ENCODE measurements around the gene GDPD3.
"Not testable (repeated sequence)": the region's sequence is repeated elsewhere in the genome, so short reads cannot be mapped to it uniquely, and the experiment has no call there.

GDPD3 gene

DNA sequence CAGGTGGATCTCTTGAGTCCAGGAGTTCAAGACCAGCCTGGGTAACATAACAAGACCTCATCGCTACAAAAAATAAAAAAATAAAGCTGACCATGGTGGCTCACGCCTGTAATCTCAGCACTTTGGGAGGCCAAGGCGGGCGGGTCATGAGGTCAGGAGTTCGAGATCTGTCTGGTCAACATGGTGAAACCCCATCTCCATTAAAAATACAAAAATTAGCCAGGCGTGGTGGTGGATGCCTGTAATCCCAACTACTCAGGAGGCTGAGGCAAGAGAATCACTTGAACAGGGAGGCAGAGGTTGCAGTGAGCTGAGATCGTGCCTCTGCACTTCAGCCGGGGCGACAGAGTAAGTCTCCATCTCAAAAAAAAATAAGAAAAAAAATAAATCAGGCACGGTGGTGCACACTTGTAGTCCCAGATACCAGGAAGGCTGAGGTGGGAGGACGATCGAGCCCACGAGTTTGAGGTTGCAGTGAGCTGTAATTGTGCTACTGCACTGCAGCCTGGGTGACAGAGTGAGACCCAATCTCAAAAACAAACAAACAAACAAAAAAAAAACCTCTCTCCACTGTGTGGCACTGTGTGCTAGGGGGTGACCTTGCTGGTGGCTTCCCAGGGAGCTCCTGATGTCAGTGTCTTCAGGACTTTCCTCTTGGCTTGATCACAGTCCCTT is 29.5 kb upstream of the GDPD3 start:
- H3K27me3 ChIP-seq (ENCODE audit: control insufficient read depth, insufficient read depth, low read length) = no peaks in the 10 kb centered on the region
- no peak overlapping the region for H3K4me2 ChIP-seq (ENCODE audit: low read length)
- H3K36me3 ChIP-seq (ENCODE audit: insufficient read depth, low read length) = no peaks in the 10 kb centered on the region
- no peaks in the 10 kb centered on the region for H3K4me1 ChIP-seq (ENCODE audit: control insufficient read depth, insufficient read depth, low read length)
- H3K4me3 ChIP-seq (ENCODE audit: low read length) = no peak overlapping the region
- H3K9ac ChIP-seq (ENCODE audit: low read depth, low read length) = no peak overlapping the region
- no peaks in the 10 kb centered on the region for H3K9me3 ChIP-seq (replicated peaks; ENCODE audit: low read length)

GRCh38 chr16:30141750-30142149 is 28.4 kb upstream of the GDPD3 start:
- no peak overlapping the region for H3K9ac ChIP-seq (ENCODE audit: low read depth, low read length)
- no peaks in the 10 kb centered on the region for H3K36me3 ChIP-seq (ENCODE audit: insufficient read depth, low read length)
- H3K4me2 ChIP-seq (ENCODE audit: low read length) = no peak overlapping the region
- peaks cover 3% of the 10 kb centered on the region for H3K27me3 ChIP-seq (ENCODE audit: control insufficient read depth, insufficient read depth, low read length)
- H3K4me3 ChIP-seq (ENCODE audit: low read length) = no peak overlapping the region
- H3K9me3 ChIP-seq (replicated peaks; ENCODE audit: low read length) = no peaks in the 10 kb centered on the region
- H3K4me1 ChIP-seq (ENCODE audit: control insufficient read depth, insufficient read depth, low read length) = no peaks in the 10 kb centered on the region

DNA sequence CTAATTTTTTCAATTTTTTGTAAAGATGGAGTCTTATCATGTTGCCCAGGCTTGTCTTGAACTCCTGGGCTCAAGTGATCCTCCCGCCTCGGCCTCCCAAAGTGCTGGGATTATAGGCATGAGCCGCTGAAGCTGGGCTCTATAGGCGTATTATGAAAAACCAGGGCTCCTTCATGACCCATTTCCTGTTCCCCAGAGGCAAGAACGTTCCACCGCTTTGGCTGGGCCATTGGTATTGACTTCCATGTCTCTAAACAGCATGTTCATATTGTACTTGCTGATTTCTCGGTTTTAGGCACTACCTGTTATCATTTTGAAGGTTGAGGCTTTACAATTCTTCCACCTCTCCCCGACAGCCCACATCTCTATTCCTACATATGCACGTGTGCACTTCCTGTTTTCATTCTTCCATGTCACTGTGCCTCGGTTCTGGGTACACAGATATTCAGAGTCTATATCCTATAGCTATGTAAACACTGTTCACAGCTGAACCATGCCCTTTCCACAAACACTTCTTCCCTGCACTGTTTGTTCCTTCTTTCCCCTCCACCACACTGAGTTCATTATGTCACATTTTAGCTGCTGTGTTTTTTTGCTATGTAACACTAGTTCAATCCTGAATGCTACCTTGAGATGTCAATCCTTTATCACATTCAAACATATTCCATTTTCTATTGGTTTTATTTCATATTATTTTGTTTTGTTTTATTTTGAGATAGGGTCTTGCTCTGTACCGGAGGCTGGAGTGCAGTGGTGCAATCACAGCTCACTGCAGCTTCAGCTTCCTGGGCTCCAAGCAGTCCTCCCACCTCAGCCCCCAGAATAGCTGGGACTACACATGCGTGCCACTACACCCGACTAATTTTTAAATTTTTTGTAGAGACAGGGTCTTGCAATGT is 26.5 kb upstream of the GDPD3 start:
- Histone ChIP-seq H3K9ac (ENCODE audit: low read depth, low read length) (no peak overlapping the region), H3K4me3 (ENCODE audit: low read length) (no peak overlapping the region), H3K4me2 (ENCODE audit: low read length) (no peak overlapping the region), H3K9me3 (replicated peaks; ENCODE audit: low read length) (no peaks in the 10 kb centered on the region), H3K27me3 (ENCODE audit: control insufficient read depth, insufficient read depth, low read length) (peaks cover 3% of the 10 kb centered on the region), H3K4me1 (ENCODE audit: control insufficient read depth, insufficient read depth, low read length) (no peaks in the 10 kb centered on the region), H3K36me3 (ENCODE audit: insufficient read depth, low read length) (no peaks in the 10 kb centered on the region)

DNA sequence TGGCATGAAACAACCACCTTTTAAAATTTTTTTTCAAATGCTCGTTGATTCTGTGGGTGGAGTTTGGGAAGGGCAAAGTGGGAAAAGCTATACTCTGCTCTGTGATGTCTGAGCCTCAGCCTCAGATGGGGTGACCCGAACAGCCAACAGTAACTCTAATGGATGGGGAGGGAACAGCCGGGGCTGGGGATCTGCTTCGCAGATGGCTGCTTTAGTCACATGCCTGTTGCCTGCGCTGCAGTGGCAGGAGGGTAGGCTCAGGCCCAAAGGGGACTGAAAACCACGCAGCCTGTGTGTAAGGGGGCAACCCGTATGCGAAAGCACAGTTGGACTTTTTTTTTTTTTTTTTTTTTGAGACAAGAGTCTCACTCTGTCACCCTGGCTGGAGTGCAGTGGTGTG is 24.6 kb upstream of the GDPD3 start:
- H3K36me3 ChIP-seq (ENCODE audit: insufficient read depth, low read length) = no peaks in the 10 kb centered on the region
- no peak overlapping the region for H3K4me3 ChIP-seq (ENCODE audit: low read length)
- H3K9ac ChIP-seq (ENCODE audit: low read depth, low read length) = no peak overlapping the region
- H3K9me3 ChIP-seq (replicated peaks; ENCODE audit: low read length) = no peaks in the 10 kb centered on the region
- no peak overlapping the region for H3K4me2 ChIP-seq (ENCODE audit: low read length)
- peaks cover 3% of the 10 kb centered on the region for H3K27me3 ChIP-seq (ENCODE audit: control insufficient read depth, insufficient read depth, low read length)
- H3K4me1 ChIP-seq (ENCODE audit: control insufficient read depth, insufficient read depth, low read length) = no peaks in the 10 kb centered on the region

DNA sequence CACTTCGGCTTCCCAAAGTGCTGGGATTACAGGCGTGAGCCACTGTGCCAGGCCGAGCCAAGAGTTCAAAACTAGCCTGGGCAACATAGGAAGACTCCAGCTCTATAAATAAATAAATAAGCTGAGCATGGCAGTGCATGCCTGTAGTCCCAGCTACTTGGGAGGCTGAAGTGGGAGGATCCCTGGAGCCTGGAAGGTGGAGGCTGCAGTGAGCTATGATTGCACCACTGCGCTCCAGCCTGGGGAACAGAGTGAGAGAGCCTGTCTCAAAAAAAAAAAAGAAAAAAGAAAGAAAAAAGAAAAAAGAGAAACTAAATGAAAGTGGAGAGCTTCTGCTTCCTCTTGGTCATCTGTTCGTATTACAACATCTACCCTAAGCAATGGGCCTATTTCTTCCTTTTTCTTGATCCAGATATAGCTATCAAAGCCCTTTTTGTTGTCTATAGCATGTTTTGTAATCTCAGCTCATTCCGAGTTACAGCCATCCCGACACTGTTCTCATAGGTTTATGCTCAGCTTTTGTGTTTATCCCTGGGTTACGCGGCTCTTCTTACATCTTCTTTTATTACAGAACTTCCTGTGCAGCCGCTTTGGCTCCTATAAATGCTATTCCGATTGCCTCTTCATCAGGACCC is 23.8 kb upstream of the GDPD3 start:
- Histone ChIP-seq H3K36me3 (ENCODE audit: insufficient read depth, low read length) (no peaks in the 10 kb centered on the region), H3K27me3 (ENCODE audit: control insufficient read depth, insufficient read depth, low read length) (peaks cover 7% of the 10 kb centered on the region), H3K9me3 (replicated peaks; ENCODE audit: low read length) (no peaks in the 10 kb centered on the region), H3K9ac (ENCODE audit: low read depth, low read length) (no peak overlapping the region), H3K4me3 (ENCODE audit: low read length) (no peak overlapping the region), H3K4me1 (ENCODE audit: control insufficient read depth, insufficient read depth, low read length) (no peaks in the 10 kb centered on the region), H3K4me2 (ENCODE audit: low read length) (no peak overlapping the region)

- Histone ChIP-seq H3K27me3 (ENCODE audit: control insufficient read depth, insufficient read depth, low read length) (peaks cover 16% of the 10 kb centered on the region), H3K4me2 (ENCODE audit: low read length) (no peak overlapping the region), H3K4me1 (ENCODE audit: control insufficient read depth, insufficient read depth, low read length) (no peaks in the 10 kb centered on the region), H3K36me3 (ENCODE audit: insufficient read depth, low read length) (no peaks in the 10 kb centered on the region), H3K9ac (ENCODE audit: low read depth, low read length) (no peak overlapping the region), H3K4me3 (ENCODE audit: low read length) (no peak overlapping the region), H3K9me3 (replicated peaks; ENCODE audit: low read length) (no peaks in the 10 kb centered on the region)
Measured at GRCh38 chr16:30132591-30132990, 19.3 kb upstream of the GDPD3 start.

GRCh38 chr16:30131869-30132475 is 18.6 kb upstream of the GDPD3 start:
- H3K27me3 ChIP-seq (ENCODE audit: control insufficient read depth, insufficient read depth, low read length) = peaks cover 13% of the 10 kb centered on the region
- H3K36me3 ChIP-seq (ENCODE audit: insufficient read depth, low read length) = no peaks in the 10 kb centered on the region
- H3K4me1 ChIP-seq (ENCODE audit: control insufficient read depth, insufficient read depth, low read length) = no peaks in the 10 kb centered on the region
- no peak overlapping the region for H3K4me2 ChIP-seq (ENCODE audit: low read length)
- no peaks in the 10 kb centered on the region for H3K9me3 ChIP-seq (replicated peaks; ENCODE audit: low read length)
- H3K4me3 ChIP-seq (ENCODE audit: low read length) = no peak overlapping the region
- no peak overlapping the region for H3K9ac ChIP-seq (ENCODE audit: low read depth, low read length)

GRCh38 chr16:30127993-30128392 is 14.7 kb upstream of the GDPD3 start:
- Histone ChIP-seq H3K4me1 (ENCODE audit: control insufficient read depth, insufficient read depth, low read length) (peaks cover 14% of the 10 kb centered on the region), H3K27me3 (ENCODE audit: control insufficient read depth, insufficient read depth, low read length) (peaks cover 13% of the 10 kb centered on the region), H3K4me2 (ENCODE audit: low read length) (no peak overlapping the region), H3K9me3 (replicated peaks; ENCODE audit: low read length) (no peaks in the 10 kb centered on the region), H3K36me3 (ENCODE audit: insufficient read depth, low read length) (no peaks in the 10 kb centered on the region), H3K4me3 (ENCODE audit: low read length) (no peak overlapping the region), H3K9ac (ENCODE audit: low read depth, low read length) (no peak overlapping the region)

DNA sequence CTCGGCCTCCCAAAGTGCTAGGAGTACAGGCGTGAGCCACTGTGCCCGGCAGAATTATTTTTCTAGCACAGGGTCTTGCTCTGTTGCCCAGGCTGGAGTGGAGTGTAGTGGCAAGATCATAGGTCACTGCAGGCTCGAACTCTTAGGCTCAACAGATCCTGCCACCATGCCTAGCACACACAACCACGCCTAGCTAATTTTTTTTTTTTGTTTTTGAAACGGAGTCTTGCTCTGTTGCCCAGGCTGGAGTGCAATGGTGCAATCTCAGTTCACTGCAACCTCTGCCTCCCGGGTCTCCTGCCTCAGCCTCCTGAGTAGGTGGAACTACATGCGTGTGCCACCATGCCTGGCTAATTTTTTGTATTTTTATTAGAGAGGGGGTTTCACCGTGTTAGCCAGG is 12.4 kb upstream of the GDPD3 start:
- not testable (repeated sequence) for H3K4me2 ChIP-seq (ENCODE audit: low read length); H3K9me3 ChIP-seq (replicated peaks; ENCODE audit: low read length); H3K9ac ChIP-seq (ENCODE audit: low read depth, low read length); H3K27me3 ChIP-seq (ENCODE audit: control insufficient read depth, insufficient read depth, low read length); H3K4me3 ChIP-seq (ENCODE audit: low read length); H3K36me3 ChIP-seq (ENCODE audit: insufficient read depth, low read length)
- H3K4me1 ChIP-seq (ENCODE audit: control insufficient read depth, insufficient read depth, low read length) = peaks cover 27% of the 10 kb centered on the region

- H3K4me3 ChIP-seq (ENCODE audit: low read length) = no peak overlapping the region
- peaks cover 2% of the 10 kb centered on the region for H3K27me3 ChIP-seq (ENCODE audit: control insufficient read depth, insufficient read depth, low read length)
- peaks cover 27% of the 10 kb centered on the region for H3K4me1 ChIP-seq (ENCODE audit: control insufficient read depth, insufficient read depth, low read length)
- no peaks in the 10 kb centered on the region for H3K9me3 ChIP-seq (replicated peaks; ENCODE audit: low read length)
- H3K4me2 ChIP-seq (ENCODE audit: low read length) = no peak overlapping the region
- peaks cover 7% of the 10 kb centered on the region for H3K36me3 ChIP-seq (ENCODE audit: insufficient read depth, low read length)
- H3K9ac ChIP-seq (ENCODE audit: low read depth, low read length) = no peak overlapping the region
Measured at GRCh38 chr16:30124985-30125379, 11.6 kb upstream of the GDPD3 start.

DNA sequence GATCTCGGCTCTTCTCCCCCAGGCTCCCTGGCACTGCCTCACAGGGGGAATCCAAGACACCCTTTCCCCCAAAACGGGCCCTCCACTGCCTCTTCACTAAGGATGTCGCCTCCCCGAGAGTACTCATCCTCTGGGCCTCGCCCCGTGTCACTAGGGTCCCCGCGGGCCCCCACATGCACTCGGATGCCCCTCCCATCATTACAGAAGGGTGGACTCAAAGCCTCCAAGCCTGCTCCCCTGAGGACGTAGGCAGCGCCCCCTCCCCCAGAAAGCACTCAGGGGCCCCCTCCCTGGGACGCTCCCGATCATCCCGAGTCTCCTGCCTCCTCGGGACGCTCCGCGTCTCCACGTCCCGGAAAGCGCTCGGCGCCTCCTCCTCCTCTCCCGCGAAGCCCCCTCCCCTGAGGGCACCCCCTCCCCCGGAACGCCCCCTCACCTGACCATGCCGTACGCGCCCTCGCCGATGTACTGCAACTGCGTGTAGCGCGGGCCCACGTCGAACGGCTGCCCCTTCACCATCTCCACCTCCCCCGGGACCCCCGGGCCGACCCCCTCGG is 9.3 kb upstream of the GDPD3 start:
- peak overlapping the region; percentile 93 for H3K4me3 ChIP-seq (ENCODE audit: low read length)
- peak overlapping the region; percentile 85 for H3K9ac ChIP-seq (ENCODE audit: low read depth, low read length)
- no peaks in the 10 kb centered on the region for H3K9me3 ChIP-seq (replicated peaks; ENCODE audit: low read length)
- H3K4me1 ChIP-seq (ENCODE audit: control insufficient read depth, insufficient read depth, low read length) = peaks cover 27% of the 10 kb centered on the region
- H3K36me3 ChIP-seq (ENCODE audit: insufficient read depth, low read length) = peaks cover 26% of the 10 kb centered on the region
- no peaks in the 10 kb centered on the region for H3K27me3 ChIP-seq (ENCODE audit: control insufficient read depth, insufficient read depth, low read length)
- peak overlapping the region; percentile 100 for H3K4me2 ChIP-seq (ENCODE audit: low read length)
